ENCODE data around the gene KRT78.
"Not testable (repeated sequence)": the region's sequence is repeated elsewhere in the genome, so short reads cannot be mapped to it uniquely, and the experiment has no call there.

The KRT78 gene, protein sequence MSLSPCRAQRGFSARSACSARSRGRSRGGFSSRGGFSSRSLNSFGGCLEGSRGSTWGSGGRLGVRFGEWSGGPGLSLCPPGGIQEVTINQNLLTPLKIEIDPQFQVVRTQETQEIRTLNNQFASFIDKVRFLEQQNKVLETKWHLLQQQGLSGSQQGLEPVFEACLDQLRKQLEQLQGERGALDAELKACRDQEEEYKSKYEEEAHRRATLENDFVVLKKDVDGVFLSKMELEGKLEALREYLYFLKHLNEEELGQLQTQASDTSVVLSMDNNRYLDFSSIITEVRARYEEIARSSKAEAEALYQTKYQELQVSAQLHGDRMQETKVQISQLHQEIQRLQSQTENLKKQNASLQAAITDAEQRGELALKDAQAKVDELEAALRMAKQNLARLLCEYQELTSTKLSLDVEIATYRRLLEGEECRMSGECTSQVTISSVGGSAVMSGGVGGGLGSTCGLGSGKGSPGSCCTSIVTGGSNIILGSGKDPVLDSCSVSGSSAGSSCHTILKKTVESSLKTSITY

DNA sequence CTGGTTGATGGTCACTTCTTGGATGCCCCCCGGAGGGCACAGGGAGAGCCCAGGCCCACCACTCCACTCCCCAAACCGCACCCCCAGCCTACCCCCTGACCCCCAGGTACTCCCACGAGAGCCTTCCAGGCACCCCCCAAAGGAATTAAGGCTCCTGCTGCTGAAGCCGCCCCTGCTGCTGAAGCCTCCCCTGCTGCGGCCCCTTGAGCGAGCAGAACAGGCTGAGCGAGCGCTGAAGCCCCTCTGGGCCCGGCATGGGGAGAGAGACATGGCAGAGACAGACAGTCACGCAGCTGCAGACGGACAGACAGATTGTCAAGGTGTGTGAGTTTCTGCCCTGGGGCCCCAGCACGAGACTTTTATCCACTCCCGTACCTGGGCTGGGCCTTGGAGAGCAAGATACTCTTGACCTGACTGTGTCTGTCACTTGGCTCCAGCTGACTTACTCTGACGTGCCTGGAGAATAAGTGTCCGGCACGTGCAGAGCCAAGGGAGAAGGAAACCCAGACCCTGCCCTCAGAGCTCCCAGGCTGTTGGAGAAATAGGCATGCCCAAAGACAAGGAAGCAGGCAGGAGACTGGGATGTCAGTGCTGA is at the start of gene KRT78:
KRT78 (minus strand) TSS at position 334 of the 595 bp plus-strand sequence; CDS start at position 270, 64 bp downstream.
- no peak for DNase-seq (ENCODE audit: low spot score)

DNA sequence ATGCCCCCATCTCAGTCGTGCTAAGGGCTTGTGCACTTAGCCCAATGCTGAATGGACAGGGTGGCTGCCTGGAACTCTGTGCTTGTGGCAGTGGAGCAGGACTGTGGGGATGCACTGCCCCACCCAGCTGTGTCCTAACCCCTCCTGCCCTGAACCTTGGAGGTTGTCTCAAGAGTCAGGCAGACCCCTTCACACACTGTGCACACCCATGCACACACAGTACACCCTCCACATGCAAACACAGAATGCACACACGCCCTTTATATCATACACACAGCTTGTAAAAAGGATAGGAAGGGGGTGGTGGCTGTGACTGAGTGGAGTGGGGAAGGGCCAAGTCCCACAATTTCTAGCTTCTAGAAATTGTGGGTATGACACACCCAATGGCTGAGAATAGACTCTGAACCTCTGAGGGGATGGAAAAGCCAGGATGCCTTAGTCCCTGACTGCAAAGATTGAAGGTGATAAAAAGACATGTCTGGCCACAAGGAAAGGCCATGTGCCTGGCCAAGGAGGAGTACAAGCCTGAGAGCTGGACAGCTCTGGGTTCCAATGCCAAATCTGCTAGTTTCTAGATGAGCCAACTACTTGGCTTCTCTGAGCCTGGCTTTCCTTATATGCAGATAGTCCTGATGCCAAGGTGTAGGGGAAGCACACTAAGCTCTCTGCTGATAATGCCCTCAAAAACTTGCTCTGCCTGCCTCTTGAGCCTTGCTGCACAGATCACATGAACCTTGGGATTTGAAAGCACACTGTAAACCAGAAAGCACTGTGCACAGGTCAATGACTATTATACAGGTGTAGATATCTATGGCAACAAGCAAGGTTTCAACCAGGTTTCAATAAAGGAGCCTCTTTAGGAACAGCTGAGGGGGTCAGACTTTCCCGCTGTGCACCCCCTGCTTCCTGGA is 47.7 kb upstream of the KRT78 start:
- no peak for DNase-seq (ENCODE audit: low spot score)

DNA sequence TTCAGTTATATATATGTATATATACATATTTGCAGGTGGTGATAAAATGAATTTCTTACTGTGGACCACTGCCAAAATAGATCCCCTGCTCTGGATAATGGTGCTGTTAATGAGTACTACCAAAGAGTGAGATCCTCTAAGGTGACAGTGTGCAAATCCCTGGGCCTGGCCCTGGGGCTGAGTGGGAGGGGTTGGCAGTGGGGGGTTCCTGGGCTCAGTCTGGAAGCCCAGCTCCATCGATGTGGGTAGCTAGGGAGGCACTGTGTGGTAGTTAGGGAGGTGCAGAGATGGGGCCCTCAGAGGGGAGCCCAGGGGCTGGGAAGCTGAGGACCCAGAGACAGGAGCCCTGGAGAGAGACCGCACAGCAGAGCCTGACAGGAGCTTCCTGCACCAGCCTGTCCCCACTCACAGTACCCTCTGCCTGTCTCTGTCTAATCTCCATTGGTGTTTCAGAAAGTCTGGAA is 47.0 kb upstream of the KRT78 start:
- DNase-seq (ENCODE audit: low spot score), result no peak

DNA sequence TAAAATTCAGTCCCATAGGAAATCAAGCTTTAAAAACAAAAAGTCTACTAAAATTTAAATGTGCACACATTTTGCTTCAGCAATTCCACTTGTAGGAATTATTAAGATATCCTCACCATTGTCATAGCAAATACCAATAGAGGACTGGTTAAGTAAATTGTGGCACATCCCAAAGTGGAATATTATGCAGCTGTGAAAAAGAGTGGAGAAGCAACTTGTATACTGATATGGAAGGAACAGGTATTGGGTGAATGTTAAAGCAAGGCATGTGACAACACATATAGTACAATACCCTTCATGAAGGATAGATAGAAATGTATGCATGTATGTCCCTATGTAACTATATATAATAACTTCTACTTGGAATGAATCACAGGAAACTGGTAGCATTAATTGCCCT is 44.2 kb upstream of the KRT78 start:
- no peak for DNase-seq (ENCODE audit: low spot score)

DNA sequence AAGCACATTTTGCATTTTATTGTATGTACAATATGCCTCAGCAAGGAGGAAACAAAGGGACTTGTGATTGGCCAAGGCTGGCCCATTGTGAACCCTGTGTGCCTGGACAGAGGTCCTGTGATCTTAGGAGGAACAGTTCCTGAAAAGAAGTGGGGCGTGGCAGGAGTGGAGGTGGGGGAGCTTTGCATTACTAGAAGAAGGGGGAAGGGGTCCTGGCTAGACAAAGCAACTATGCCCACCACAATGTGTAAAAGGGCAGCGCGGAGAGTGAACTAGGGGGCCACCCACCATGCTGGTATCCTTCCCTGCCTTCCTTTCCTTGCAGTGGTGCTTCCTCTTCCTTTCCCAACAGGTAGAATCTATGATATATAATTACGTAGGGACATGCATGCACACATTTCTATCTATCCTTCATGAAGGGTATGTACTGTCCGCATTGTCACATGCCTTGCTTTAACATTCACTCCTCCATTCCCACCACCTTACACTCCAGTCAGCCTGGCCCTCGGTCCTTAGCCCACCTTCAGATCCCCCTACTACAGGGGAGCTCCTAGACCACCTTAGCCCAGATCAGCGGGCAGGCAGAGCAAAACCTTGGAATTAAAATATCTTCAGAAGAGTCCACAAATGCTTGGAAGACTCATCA is 43.5 kb upstream of the KRT78 start:
- DNase-seq (ENCODE audit: low spot score), result no peak

DNA sequence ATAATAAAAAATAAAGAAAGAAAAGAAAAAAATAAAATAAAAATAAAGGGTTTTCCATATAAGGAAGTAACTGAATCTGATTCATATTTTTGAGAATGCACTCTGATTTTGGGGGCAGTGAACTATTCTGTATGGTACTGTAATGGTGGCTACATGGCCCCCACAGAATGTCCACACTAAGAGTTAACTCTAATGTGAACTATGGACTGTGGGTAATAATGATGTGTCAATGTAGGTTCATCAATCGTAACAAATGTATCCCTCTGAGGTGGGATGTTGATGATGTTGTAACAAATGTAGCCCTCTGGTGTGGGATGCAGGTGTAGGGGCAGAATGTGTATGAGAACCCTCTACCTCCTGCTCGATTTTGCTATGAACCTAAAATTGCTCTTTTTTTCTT is 42.2 kb upstream of the KRT78 start:
- no peak for DNase-seq (ENCODE audit: low spot score)

DNA sequence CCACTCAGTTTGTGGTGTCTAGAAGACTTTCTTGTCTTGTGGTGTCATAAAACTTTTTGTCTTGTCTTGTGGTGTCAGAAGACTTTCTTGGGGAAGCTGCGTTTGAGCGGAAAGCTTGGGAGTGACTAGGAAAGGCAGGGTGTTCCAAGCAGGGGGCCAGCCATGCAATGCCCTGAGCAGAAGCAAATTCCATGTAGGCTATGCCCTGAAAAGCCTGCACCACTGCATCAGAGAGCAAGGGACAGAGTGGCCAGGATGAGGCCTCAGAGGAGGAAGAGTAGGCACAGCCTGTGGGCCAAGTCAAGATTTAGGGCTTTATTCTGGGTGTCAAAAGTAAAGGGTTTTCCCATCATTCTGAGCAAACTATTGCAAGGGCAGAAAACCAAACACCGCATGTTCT is 41.6 kb upstream of the KRT78 start:
- no peak for DNase-seq (ENCODE audit: low spot score)

DNA sequence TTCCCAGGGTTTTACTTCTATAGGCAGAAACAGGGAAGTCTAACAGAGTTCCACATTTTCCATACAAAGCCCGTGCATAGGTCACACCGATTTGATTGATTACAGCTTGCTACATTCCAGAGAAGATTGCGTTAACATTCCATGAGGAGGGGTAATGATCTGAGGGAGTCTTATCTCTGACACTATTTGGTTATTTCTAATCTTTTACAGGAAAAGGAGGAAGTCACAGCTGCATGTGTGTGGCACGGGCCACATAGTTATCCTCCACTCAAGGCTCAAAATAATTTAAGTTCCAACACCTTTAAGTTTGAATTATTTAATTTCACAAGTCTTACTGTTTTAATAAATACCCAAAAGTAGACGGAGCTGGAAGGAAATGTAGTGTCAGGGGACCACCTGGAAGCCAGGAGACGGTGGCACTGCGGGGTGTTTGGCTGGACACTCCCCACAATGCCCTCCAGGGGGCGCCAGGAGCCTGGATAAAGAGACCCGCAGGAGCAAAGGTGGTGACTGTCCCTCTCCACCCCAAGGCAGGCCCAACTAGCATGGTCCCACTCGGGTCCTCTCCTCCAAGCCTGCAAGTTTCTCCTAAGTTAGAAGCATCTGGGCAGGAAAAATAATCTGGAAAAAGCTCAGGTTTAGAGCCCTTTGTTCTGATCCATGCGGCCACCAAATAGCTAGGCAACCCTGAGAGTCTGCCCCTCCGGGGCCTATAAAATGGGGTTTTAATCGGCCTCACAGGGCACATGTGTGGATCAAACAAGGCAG is 35.9 kb upstream of the KRT78 start:
- DNase-seq (ENCODE audit: low spot score), result no peak

DNA sequence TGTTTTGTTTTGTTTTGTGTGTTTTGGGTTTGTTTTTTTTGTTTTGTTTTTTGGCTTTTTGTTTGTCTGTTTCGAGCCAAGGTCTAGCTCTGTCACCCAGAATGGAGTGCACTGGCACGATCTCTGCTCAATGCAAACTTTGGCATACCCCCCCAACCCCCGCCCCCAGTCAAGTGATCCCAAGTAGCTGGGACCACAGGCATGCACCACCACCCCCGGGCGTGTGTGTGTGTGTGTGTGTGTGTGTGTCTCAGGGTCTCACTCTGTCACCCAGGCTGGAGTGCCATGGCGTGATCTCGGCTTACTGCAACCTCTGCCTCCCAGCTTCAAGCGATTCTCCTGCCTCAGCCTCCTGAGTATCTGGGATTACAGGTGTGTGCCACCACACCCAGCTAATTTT is 31.7 kb upstream of the KRT78 start:
- DNase-seq (ENCODE audit: low spot score), result not testable (repeated sequence)

DNA sequence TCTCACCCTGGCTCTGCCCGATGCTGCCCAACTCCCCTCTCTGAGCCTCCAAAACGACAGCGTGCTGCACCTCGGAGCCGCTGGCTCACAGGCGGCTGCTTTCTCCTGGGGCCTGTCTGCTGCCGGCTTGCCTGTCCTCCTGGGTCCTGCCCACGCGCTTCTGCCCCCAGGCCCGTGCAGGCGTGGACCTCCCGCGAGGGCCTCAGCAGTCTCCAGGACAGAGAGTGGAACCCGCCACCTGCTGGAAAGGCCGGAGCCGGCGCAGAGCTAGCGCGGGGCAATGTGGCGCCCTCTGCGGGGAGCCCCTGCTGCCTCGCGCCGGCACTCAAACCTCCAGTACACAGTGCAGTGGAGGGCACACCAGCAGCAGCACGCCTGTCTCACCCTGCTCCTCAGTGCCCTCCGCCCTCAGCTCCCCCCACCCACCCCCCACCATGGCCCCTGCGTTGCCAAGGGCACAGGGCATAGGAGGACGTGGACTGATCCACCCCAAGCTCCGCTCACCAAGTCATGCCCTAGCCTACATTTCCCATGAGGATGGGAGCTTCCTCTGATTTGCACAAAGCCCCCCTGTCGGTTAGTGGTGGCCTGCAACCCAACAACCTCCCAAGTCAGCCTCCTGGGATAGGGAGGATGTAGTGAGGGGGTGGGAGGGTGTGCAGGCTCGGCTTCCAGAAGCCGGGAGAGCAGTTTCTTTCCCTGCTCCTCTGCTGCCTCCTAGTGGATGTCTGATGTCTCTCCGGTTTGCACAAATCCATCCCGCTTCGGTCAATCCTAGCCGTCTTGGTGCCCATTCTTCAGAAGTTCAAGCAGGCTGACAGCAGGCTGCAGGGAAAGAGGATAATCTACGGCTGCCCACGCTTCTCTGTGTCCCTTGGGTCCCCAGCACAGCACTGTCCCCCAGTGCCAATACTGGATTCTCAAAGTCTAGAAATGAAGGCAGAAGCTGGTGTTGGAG is 30.9 kb upstream of the KRT78 start:
- peak; percentile 80 for DNase-seq (ENCODE audit: low spot score)

DNA sequence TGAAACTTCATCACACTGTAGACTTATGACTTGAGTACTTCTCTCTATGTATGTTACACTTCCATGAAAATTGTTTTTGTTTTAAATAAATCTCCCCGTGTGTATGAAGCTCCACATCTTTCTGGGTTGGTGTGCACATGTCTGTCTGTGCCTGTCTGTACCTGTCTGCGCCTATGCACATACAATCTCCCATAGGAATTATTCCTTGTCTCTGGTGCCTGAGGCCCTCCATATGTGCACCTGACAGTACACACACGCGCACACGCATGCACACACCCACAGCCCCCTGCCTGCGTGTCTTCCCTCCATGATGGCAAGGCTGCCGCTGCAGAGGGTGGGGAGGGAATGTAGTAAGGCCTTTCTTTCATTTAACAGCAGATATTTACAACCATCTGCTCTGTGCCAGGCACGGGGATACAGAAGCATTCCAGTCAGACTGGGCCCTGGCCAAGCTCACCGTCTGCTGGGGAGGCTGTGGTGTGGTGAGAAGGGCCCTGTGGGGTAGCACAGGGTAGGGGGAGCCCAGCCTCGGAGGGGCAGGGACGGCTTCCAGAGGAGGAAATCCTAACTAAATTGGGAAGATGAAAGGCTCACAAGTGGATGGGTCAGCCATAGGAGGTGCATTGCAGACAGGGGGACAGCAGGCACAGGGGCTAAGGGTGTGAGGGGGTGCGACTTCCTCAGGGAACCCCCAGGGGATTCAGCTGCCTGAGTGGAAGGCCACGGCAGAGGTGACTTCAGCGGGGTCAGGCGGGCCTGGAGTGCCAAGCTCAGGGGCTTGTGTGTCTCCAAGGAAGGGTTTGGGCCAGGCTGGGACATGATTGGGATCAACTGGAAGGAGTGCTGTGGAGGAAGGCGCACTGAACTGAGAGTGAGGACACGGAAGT is 30.0 kb upstream of the KRT78 start:
- DNase-seq (ENCODE audit: low spot score), result no peak

DNA sequence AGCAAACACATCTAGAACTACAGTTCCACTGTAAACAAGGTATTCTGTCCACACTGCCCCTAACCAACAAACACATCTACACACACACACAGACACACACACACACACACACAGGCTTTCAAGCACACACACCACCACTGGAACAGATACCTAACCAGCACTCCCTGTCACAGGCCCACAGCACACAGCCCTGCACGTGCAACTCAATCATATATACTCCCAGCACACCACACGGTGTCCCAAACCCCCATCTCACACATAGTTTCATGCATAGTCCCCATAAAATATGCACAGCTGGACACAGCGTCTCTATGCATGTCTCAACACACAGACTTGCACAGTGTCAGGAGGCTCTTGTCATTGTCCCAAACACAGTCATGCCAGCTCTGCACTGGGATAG is 28.4 kb upstream of the KRT78 start:
- DNase-seq (ENCODE audit: low spot score), result no peak

DNA sequence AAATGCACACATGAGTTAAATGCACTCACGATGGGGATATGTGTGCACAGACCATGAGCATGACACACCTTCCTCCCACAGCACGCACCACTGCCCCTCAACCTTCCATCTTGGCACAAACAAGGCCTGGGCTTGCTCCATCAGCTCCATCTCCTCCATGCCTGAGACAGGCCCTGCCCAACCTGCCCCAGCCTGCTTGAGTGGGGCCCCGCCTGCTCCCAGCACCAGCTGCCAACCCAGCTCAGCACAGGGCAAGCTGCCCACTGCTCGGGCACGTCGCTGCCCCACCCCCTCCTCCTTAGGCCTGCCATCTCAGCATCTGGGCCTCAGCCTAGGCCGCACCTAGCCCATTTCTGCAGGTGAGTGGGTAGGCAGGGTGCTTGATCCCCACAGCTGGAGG is 27.6 kb upstream of the KRT78 start:
- DNase-seq (ENCODE audit: low spot score), result no peak

DNA sequence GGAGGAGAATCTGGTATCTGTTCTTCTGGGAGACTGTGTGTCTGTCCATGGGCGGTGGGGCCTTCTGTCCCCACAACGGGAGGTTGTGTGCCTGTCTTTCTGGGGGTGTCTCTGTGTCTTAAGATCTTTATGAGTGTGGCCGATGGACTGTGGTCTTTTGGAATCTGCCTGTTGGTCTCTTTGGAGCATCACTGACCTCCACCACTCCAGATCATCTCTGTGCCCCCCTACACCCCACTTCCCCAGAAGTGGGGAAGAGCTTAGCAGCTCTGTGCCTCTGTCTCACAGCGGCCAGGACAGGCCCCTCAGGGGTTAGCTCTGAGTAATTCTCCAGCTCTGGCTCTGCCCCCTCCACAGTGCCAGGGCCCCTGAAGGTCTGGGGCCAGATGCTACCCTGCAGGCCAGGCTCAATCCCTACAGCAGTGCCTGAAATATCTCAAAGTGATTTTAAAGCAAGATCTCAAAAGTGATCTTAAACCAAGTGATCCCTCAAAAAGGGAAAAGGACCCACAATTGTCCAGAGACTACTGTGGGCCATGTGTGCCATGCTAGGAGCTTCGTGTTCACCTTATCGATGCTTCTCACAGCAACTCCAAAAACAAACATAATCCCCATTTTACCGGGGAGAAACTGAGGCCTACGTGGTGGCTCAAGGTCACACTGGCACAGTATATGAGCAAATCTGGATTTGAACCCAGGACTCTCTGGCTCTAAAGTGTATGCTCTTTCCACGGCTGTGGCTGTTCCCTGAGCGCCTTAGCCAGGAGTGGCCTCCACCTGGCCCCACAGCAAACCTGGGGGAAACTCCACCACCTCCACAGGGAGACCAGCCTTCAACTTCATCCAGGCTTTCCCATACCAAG is 26.0 kb upstream of the KRT78 start:
- DNase-seq (ENCODE audit: low spot score), result no peak

DNA sequence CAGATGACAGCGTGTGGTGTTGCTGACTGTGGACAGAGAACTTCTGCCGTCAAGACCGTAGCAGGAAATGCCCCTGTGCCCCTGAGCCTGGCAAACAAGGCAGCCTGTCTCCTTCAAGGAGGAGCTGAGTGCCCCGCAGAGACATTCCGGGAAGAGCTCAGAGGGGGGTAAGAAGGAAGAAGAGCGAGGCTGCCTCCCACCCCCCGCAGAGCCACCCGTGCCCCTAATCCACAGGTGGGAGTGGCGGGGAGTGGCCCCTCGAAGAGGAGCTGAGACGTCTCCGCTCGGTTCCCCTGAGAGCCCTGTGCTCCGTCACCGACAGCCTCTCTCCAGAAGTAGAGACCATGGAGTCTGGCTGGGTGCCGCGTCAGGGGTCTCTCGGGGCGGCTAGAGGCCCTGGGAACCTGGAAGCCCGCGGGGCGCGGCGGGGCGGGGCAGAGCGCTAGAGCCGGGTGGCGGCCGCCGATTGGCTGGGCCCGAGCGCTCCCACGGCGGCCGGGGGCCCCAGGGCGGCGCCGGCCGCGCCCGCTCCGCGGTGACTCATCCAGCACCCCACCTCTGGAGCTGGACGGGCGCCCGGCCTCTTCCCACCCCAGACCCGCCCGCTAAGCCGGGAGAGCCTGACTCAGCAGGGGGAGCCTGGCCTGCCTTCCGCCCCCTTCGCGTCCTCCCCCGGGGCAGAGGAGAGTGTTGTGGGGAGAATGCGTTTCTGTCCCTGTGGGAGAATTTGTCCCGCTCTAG is 25.2 kb upstream of the KRT78 start:
- peak; percentile 76 for DNase-seq (ENCODE audit: low spot score)

DNA sequence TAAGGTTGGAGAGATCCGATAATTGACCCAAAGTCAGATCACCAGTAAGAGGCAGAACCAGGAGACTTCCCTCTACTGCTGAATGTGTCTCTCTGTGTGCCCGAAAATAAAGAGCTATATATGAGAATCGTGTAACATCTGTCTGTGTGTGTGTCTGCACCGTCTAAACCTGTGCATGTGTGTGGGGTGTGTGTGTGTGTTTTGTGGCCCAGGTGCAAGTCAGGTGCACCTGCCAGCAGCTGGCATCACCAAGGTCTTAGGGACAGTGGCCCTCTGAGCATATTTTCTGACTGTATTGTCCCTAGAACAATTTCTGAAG is 24.7 kb upstream of the KRT78 start:
- DNase-seq (ENCODE audit: low spot score), result no peak

DNA sequence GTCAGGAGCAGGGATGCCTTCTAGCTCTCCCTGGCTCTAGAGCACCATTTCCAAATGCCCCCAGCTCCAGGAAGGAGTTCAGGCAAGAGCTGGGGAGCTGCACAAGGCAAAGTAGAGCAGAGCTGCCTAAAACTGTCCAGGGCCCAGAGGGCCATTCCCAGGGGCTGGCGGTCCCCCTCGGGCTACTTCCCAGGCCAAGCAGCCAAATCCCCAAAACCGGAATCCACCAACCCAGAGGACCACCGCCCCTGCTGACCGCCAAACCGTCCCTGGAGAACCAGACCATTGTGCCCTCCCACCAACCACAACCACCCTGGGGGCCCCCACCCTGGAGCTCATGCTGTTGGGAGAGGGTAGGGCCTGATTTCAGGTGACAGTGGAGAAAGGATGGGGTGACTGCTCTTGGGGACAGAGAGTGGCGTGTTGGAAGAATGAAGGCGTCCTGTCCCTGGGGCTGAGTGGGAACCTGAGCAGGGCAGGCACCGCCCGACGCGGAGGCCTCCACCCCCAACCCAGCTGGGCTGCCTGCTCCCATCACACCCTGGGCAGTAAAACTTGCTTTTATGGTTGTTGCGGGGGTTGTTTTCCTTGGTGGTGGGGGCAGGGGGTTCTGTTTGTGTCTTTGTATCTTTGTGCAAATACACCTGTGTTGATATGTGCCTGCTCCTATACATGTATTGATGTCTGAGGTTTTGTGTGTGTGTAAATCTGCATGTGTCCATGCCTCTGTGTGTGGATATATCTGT is 24.0 kb upstream of the KRT78 start:
- no peak for DNase-seq (ENCODE audit: low spot score)

Data from left forelimb (tissue), 1 donor.